PC-9 (cell line): ENCODE data around the gene AXIN2. TPM values are rescaled to one million over a fixed set of nuclear protein-coding genes. Genes with fewer than 3 reads are reported as not detected.

ENCODE experiments used
- BruUV-seq: library from RNA; stranded (reverse); fragments of 400-500 nt; replicated peaks from 2 replicates; lab custom pipeline; 2021; lab: Mats Ljungman, UMichigan
- CTCF ChIA-PET: fragments of 300-600 bp; sonication (Branson Sonifier 250); formaldehyde crosslinking; loops from one replicate; lab custom pipeline; 2022; ENCODE audit warnings: antibody characterized with exemption; lab: Charles Lee
- POLR2A ChIA-PET: fragments of 300-600 bp; sonication (Branson Sonifier 250); formaldehyde crosslinking; loops from one replicate; lab custom pipeline; 2022; ENCODE audit warnings: antibody characterized with exemption; ENCODE audit not compliant: unreplicated experiment; lab: Charles Lee
- DNase-seq, 2 experiments: peaks; one replicate each; pipeline versions ENCODE4 v3.0.0 to v3.0.0-alpha.2; 2015 to 2022; ENCODE audit warnings: mixed read lengths in 1 of 2
- H2AFZ ChIP-seq: fragments of 200-600 bp; sonication (generic); 2 replicates; pipeline ENCODE4 v1.8.1; 2017; ENCODE audit warnings: antibody characterized with exemption
- H3F3A ChIP-seq: fragments of 200-600 bp; sonication (generic); 2 replicates; pipeline ENCODE4 v1.8.1; 2017; ENCODE audit warnings: antibody characterized with exemption, mild to moderate bottlenecking, low read depth; ENCODE audit not compliant: insufficient read depth
- H3K27ac ChIP-seq: fragments of 200-600 bp; sonication (generic); 2 replicates; pipeline ENCODE4 v1.6.1; 2016; ENCODE audit warnings: mixed run types
- H3K27me3 ChIP-seq: fragments of 200-600 bp; sonication (generic); 2 replicates; pipeline ENCODE4 v1.6.1; 2016; ENCODE audit warnings: low read depth, mixed run types; ENCODE audit not compliant: insufficient read depth
- H3K36me3 ChIP-seq: fragments of 200-600 bp; sonication (generic); 2 replicates; pipeline ENCODE4 v1.6.1; 2016; ENCODE audit warnings: low read depth, mixed run types
- H3K4me1 ChIP-seq: fragments of 200-600 bp; sonication (generic); replicated peaks from 2 replicates; pipeline ENCODE4 v1.6.1; 2016; ENCODE audit warnings: mixed run types; ENCODE audit not compliant: insufficient read depth
- H3K4me2 ChIP-seq: fragments of 200-600 bp; sonication (generic); 2 replicates; pipeline ENCODE4 v1.6.1; 2017; ENCODE audit warnings: mixed run types
- H3K4me3 ChIP-seq: fragments of 200-600 bp; sonication (generic); 2 replicates; pipeline ENCODE4 v1.6.1; 2016; ENCODE audit warnings: mixed run types
- H3K79me2 ChIP-seq: fragments of 200-600 bp; sonication (generic); 2 replicates; pipeline ENCODE4 v1.6.1; 2017; ENCODE audit warnings: low read depth, mixed run types
- H3K9me2 ChIP-seq: fragments of 200-600 bp; sonication (generic); 2 replicates; pipeline ENCODE4 v1.8.1; 2017; ENCODE audit warnings: mild to moderate bottlenecking; ENCODE audit not compliant: insufficient read depth
- H3K9me3 ChIP-seq: fragments of 200-600 bp; sonication (generic); 2 replicates; pipeline ENCODE4 v1.8.1; 2016; ENCODE audit warnings: low read depth; ENCODE audit not compliant: insufficient read depth
- H4K20me1 ChIP-seq: fragments of 200-600 bp; sonication (generic); 2 replicates; pipeline ENCODE4 v1.8.1; 2017; ENCODE audit not compliant: insufficient read depth
- CTCF ChIP-seq: fragments of 200-600 bp; sonication (generic); conservative IDR thresholded peaks from 2 replicates; pipeline ENCODE4 v1.6.1; 2017; ENCODE audit warnings: mixed run types, antibody characterized with exemption, mild to moderate bottlenecking, moderate library complexity
- EZH2 ChIP-seq: fragments of 200-600 bp; sonication (generic); IDR thresholded peaks from 2 replicates; pipeline ENCODE4 v1.8.0; 2017; ENCODE audit warnings: antibody characterized with exemption, low read depth
- intact Hi-C: fragments of 100-400 bp; cut with micrococcal nuclease; formaldehyde crosslinking; loops from one replicate; pipeline ENCODE4 v1.10.0; 2022; ENCODE audit not compliant: unreplicated experiment
- total RNA-seq: library from RNA; stranded (reverse); gene quantifications from 2 replicates; pipeline ENCODE4 v1.2.3, GENCODE V29; 2021

The AXIN2 gene
- total RNA-seq, 1 experiment from 2014 or later = 0.24 TPM

- TF ChIP-seq CTCF (no peak), EZH2 (no peak)
- Histone ChIP-seq H3K4me1 (peaks cover 13% of the 10 kb centered on the region; the same call in 1 of the 2 replicates), H3K36me3 (no peaks in the 10 kb centered on the region), H3K4me3 (no peak overlapping the region), H3F3A (no peaks in the 10 kb centered on the region; the same call in 1 of the 2 replicates), H3K9me2 (no peaks in the 10 kb centered on the region), H3K27ac (no peak overlapping the region), H3K79me2 (no peaks in the 10 kb centered on the region), H2AFZ (no peak overlapping the region), H4K20me1 (no peaks in the 10 kb centered on the region), H3K4me2 (no peak overlapping the region), H3K27me3 (no peaks in the 10 kb centered on the region), H3K9me3 (no peaks in the 10 kb centered on the region)
- no peak for DNase-seq
- POLR2A ChIA-PET = no interaction called here
- CTCF ChIA-PET = interaction anchor here (0.6 kb wide), 1 partner anchor 642 kb away, joined by 4 read pairs; no protein-coding TSS in a partner anchor
- BruUV-seq = no TSS peak
- intact Hi-C loops = no loop called here
Observed at GRCh38 chr17:65523411-65523810, 38.0 kb downstream of the AXIN2 start.

- no TSS peak for BruUV-seq
- peaks cover 13% of the 10 kb centered on the region; the same call in 1 of the 2 replicates for H3K4me1 ChIP-seq
- POLR2A ChIA-PET = no interaction called here
Observed at GRCh38 chr17:65522751-65523404, 38.6 kb downstream of the AXIN2 start.

GRCh38 chr17:65519462-65519861 is 42.0 kb downstream of the AXIN2 start:
- ChIA-PET POLR2A (no interaction called here), CTCF (no interaction called here)

More at GRCh38 chr17:65522751-65523404, 38.6 kb downstream of the AXIN2 start:
- Histone ChIP-seq H3K4me2 (no peak overlapping the region), H3K36me3 (no peaks in the 10 kb centered on the region), H3K27me3 (no peaks in the 10 kb centered on the region), H3K4me3 (no peak overlapping the region), H3F3A (no peaks in the 10 kb centered on the region; the same call in 1 of the 2 replicates), H3K9me2 (no peaks in the 10 kb centered on the region), H3K27ac (no peak overlapping the region), H3K9me3 (no peaks in the 10 kb centered on the region), H3K79me2 (no peaks in the 10 kb centered on the region), H4K20me1 (no peaks in the 10 kb centered on the region), H2AFZ (no peak overlapping the region)
- TF ChIP-seq EZH2 (no peak), CTCF (no peak)
- CTCF ChIA-PET = interaction anchor here (0.6 kb wide), 1 partner anchor 643 kb away, joined by 4 read pairs; no protein-coding TSS in a partner anchor
- intact Hi-C loops = no loop called here
- DNase-seq = no peak

More at GRCh38 chr17:65519462-65519861, 42.0 kb downstream of the AXIN2 start:
- Histone ChIP-seq H3K4me1 (peaks cover 13% of the 10 kb centered on the region; the same call in 1 of the 2 replicates), H3K79me2 (no peaks in the 10 kb centered on the region), H2AFZ (no peak overlapping the region), H3K27me3 (no peaks in the 10 kb centered on the region), H3K27ac (no peak overlapping the region), H4K20me1 (no peaks in the 10 kb centered on the region), H3F3A (no peaks in the 10 kb centered on the region; the same call in 1 of the 2 replicates), H3K36me3 (no peaks in the 10 kb centered on the region), H3K4me3 (no peak overlapping the region), H3K9me3 (no peaks in the 10 kb centered on the region), H3K9me2 (no peaks in the 10 kb centered on the region), H3K4me2 (no peak overlapping the region)
- BruUV-seq = no TSS peak
- intact Hi-C loops = no loop called here
- TF ChIP-seq CTCF (no peak), EZH2 (no peak)
- DNase-seq = no peak
